HL-60 (cell line): ENCODE data around the gene CLNS1A.

Source experiments
- DNase-seq, 2 experiments: peaks; one replicate each; pipeline ENCODE4 v3.0.0-alpha.2; 2010 to 2020; ENCODE audit warnings: low read depth in 1 of 2, low spot score in 1 of 2
- H3K27ac ChIP-seq: fragments of 250-450 bp; sonication (Bioruptor Pico); replicated peaks from 2 replicates; pipeline ENCODE4 v1.5.1; 2020; ENCODE audit warnings: mild to moderate bottlenecking, moderate library complexity
- H3K27me3 ChIP-seq: fragments of 250-450 bp; sonication (Bioruptor Pico); 2 replicates; pipeline ENCODE4 v1.5.1; 2021; ENCODE audit warnings: mild to moderate bottlenecking, moderate library complexity; ENCODE audit not compliant: insufficient read depth, poor library complexity, severe bottlenecking
- H3K4me3 ChIP-seq: replicated peaks from 2 replicates; pipeline ENCODE4 v1.5.1; 2011; ENCODE audit warnings: mild to moderate bottlenecking, control low read depth, low read length; ENCODE audit not compliant: insufficient read depth
- GABPA ChIP-seq: IDR thresholded peaks from 2 replicates; pipeline ENCODE4 v1.6.1; 2012; ENCODE audit warnings: low read depth
- POLR2AphosphoS5 ChIP-seq: IDR thresholded peaks from 2 replicates; pipeline ENCODE4 v1.6.1; 2012; ENCODE audit warnings: low read depth
- SPI1 ChIP-seq: IDR thresholded peaks from 2 replicates; pipeline ENCODE4 v1.6.1; 2012; ENCODE audit warnings: low read depth, mild to moderate bottlenecking, borderline replicate concordance
- TF ChIP-seq, protein P1 (sequence below): IDR thresholded peaks from one replicate; pipeline ENCODE4 v1.5.1; 2011; ENCODE audit warnings: low read length, control low read depth, inconsistent platforms; ENCODE audit not compliant: insufficient read depth
- TF ChIP-seq, protein P2 (sequence below): IDR thresholded peaks from 2 replicates; pipeline ENCODE4 v1.6.1; 2012; ENCODE audit warnings: low read depth; ENCODE audit not compliant: insufficient replicate concordance

Gene CLNS1A

DNA sequence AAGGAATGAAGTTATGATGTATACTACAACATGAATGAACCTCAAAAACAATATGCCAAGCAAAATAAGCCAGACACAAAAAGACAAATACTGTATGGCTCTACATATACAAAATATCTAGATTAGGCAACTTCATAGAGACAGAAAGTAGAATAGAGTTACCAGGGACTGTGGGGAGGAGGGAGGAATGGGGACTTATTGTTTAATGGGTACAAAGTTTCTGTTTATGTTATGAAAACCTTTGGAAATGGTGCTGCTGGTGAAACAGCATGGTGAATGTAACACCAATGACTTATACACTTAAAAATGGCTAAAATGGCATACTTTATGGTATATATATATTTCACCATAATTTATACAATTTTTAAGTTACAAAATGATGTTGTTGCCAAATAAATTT is 43.7 kb downstream of the CLNS1A start:
- TF ChIP-seq GABPA (no peak), POLR2AphosphoS5 (no peak), SPI1 (no peak)
- TF ChIP-seq, protein P1, sequence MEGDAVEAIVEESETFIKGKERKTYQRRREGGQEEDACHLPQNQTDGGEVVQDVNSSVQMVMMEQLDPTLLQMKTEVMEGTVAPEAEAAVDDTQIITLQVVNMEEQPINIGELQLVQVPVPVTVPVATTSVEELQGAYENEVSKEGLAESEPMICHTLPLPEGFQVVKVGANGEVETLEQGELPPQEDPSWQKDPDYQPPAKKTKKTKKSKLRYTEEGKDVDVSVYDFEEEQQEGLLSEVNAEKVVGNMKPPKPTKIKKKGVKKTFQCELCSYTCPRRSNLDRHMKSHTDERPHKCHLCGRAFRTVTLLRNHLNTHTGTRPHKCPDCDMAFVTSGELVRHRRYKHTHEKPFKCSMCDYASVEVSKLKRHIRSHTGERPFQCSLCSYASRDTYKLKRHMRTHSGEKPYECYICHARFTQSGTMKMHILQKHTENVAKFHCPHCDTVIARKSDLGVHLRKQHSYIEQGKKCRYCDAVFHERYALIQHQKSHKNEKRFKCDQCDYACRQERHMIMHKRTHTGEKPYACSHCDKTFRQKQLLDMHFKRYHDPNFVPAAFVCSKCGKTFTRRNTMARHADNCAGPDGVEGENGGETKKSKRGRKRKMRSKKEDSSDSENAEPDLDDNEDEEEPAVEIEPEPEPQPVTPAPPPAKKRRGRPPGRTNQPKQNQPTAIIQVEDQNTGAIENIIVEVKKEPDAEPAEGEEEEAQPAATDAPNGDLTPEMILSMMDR, result no peak
- TF ChIP-seq, protein P2, sequence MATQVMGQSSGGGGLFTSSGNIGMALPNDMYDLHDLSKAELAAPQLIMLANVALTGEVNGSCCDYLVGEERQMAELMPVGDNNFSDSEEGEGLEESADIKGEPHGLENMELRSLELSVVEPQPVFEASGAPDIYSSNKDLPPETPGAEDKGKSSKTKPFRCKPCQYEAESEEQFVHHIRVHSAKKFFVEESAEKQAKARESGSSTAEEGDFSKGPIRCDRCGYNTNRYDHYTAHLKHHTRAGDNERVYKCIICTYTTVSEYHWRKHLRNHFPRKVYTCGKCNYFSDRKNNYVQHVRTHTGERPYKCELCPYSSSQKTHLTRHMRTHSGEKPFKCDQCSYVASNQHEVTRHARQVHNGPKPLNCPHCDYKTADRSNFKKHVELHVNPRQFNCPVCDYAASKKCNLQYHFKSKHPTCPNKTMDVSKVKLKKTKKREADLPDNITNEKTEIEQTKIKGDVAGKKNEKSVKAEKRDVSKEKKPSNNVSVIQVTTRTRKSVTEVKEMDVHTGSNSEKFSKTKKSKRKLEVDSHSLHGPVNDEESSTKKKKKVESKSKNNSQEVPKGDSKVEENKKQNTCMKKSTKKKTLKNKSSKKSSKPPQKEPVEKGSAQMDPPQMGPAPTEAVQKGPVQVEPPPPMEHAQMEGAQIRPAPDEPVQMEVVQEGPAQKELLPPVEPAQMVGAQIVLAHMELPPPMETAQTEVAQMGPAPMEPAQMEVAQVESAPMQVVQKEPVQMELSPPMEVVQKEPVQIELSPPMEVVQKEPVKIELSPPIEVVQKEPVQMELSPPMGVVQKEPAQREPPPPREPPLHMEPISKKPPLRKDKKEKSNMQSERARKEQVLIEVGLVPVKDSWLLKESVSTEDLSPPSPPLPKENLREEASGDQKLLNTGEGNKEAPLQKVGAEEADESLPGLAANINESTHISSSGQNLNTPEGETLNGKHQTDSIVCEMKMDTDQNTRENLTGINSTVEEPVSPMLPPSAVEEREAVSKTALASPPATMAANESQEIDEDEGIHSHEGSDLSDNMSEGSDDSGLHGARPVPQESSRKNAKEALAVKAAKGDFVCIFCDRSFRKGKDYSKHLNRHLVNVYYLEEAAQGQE, result no peak
- Histone ChIP-seq H3K27me3 (no peaks in the 10 kb centered on the region), H3K27ac (no peak overlapping the region), H3K4me3 (no peak overlapping the region)
- DNase-seq, result no peak

DNA sequence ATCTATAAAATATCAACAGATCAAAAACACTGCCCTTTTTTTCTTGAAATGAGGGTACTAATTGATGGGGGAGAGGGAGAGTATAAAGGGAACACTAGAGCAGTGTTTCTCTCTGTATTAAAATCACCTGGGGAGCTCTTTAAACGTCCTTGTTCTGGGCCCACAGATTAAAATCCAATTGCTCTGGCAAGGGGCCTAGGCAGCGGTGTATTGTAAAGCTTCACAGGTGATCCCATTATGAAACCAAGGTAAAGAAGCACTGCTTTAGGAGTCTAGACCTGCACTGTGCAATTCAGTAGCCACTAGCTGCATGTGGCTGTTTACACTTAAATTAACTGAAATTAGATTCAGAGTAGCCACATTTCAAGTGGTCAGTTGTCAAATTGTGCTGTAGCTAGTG is 44.9 kb downstream of the CLNS1A start:
- TF ChIP-seq GABPA, result no peak
- TF ChIP-seq, protein P1, result no peak
- no peak for TF ChIP-seq SPI1
- TF ChIP-seq, protein P2, result no peak
- TF ChIP-seq POLR2AphosphoS5, result no peak
- Histone ChIP-seq H3K4me3 (no peak overlapping the region), H3K27ac (no peak overlapping the region), H3K27me3 (no peaks in the 10 kb centered on the region)
- DNase-seq, result no peak

DNA sequence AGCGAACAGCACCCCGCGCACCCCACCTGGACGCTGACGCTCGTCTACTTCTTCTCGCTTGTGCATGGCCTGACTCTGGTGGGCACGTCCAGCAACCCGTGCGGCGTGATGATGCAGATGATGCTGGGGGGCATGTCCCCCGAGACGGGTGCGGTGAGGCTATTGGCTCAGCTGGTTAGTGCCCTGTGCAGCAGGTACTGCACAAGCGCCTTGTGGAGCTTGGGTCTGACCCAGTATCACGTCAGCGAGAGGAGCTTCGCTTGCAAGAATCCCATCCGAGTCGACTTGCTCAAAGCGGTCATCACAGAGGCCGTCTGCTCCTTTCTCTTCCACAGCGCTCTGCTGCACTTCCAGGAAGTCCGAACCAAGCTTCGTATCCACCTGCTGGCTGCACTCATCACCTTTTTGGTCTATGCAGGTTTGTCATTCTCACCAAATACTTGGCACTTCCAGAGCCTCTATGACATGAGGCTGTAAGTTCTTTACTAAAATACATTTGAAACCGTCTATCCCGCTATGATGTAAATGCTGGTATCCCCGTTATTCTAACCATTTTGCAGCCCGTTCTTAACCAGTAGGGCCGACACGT is 47.3 kb downstream of the CLNS1A start:
- Histone ChIP-seq H3K27ac (no peak overlapping the region), H3K4me3 (peak overlapping the region; percentile 45), H3K27me3 (no peaks in the 10 kb centered on the region)
- DNase-seq, result peak in 1 of 2 experiments; percentile 6
- TF ChIP-seq SPI1 (no peak), POLR2AphosphoS5 (no peak; the same call in none of the 2 replicates), GABPA (no peak)
- TF ChIP-seq, protein P1, result no peak
- TF ChIP-seq, protein P2, result no peak
